ENCODE measurements around the gene VIL1.

Gene VIL1

DNA sequence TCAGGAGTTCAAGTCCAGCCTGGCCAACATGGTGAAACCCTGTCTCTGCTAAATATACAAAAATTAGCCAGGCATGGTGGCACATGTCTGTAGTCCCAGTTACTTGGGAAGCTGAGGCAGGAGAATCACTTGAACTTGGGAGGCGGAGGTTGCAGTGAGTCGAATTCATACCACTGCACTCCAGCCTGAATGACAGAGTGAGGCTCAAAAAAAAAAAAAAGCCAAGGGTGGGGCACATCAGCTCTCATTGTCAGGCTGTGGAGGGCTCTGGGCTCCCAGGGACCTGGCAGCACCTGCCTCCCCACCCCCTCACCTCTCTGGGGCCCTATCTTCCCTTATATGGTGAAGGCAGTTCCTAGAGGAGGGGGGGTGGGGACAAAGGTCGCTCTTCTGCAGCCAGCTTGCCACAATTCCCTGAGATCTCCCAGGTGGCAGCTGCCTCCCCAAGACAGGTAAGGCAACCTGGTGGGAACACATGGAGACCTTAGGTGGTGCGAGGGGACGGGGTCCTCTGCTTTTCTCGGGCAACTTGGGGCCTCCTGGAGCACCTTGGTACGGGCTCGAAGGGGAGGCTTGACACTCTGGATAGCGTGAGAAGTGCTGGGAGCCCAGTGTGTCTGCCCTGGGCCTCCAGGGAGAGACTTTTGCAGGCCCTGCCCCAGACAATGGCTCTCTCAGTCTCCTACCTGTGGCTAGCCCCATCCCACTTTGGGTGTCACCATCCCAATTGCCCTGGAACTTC is at the start of gene VIL1:
VIL1 (plus strand) TSS at position 407 of the 742 bp plus-strand sequence. CDS start 4,656 bp downstream, outside the sequence.
- no peak for DNase-seq

DNA sequence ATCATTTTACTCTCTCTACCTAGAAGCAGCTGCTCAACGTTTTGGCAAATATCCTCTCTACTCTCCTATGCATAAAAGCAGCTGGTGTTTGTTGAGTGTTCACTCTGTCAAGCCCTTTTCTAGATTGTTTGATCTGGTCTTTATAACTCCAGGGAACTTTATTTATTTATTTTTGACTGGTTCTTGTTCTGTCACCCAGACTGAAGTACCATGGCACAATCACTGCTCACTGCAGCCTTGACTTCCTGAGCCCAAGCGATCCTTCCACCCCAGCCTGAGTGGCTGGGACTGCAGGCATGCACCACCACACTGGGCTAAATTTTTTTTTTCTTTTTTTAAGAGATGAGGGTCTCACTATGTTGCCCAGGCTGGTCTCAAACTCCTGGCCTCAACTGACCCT is 49.6 kb upstream of the VIL1 start:
- DNase-seq: no peak

DNA sequence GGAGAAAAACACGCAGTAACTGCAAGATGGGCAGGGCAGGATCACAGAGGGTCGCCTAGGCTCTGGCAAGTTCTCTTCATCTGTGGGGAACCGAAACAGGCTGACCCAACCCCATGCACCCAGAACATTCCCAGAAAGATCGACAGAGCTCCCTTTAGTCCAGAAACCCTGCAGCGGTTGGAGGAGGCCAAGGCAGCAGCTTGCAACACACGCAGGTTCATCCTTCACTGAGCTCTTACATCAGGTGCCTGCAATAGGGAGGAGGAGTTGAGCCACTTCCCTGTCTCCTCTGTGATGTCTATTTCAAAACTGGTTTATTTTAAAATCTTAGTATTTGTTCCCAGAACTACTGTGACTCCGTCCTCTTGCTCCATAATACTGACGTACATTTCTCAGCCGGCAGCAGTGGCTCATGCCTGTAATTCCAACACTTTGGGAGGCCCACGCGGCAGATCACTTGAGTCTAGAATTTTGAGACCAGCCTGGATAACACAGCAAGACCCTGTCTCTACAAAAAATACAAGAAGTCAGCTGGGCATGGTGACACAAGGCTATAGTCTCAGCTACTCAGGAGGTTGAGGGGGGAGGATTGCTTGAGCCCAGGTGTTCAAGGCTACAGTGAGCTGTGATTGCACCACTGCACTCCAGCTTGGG is 48.4 kb upstream of the VIL1 start:
- no peak for DNase-seq

DNA sequence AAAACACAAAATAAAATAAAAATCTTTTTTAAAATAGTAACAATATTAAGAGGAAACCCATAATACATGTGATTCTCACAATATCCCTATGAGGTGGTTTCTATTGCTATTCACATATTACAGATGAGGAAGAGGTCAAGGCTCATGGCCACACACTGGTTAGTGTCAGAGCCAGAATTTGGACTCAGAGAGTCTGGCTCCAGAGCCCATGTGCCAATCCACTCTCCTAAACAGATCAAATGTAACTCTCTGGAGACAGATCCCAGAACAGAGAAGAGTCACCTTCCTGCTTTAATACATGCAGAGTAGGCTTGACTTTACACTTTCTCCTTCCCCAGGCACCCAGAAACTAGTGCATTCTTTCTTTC is 47.0 kb upstream of the VIL1 start:
- DNase-seq: no peak

DNA sequence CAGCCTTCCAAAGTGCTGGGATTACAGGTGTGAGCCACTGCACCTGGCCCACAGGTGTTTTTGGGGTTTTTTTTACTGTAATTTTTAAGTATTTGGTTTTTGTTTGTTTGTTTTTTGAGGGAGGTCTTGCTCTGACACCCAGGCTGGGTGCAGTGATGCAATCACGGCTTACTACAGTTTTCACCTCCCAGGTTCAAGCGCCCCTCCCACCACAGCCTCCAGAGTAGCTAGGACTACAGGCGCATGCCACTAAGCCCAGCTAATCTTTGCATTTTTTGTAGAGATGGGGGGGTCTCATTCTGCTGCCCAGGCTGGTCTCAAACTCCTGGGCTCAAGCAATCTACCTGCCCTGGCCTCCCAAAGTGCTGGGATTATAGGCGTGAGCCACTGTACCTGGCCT is 44.1 kb upstream of the VIL1 start:
- no peak for DNase-seq

DNA sequence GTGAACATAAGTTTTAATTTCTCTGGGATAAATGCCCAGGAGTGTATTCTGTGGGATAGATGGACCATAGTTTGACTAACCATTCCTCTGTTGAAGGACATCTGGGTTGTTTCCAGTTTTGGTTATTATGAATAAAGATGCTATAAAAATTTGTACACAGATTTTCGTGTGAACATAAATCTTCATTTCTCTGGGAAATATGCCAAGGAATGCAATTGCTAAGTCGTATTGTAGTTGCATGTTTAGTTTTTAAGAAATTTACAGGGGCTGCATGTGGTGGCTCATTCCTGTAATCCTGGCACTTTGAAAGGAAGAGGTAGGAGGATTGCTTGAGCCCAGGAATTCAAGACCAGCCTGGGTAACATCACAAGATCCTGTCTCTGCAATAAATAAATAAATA is 43.7 kb upstream of the VIL1 start:
- no peak for DNase-seq

DNA sequence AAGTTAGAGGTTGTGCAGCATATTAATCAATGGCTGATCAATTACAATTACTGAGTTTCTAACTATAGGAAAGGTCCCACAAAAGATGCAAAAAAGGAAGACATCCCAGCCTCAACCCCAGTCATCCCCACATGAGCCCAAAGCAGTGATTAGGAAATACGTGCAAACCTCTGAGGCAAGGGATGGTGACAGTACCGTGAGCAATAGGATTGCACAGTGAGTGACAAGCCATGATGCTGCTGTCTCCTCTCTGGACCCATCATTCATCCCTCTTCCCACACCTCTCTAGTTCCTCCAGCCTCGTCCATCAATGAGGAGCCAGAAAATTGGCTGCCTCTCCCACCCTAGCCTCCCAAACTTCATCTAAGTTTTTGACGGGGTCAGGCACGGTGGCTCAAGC is 40.9 kb upstream of the VIL1 start:
- no peak for DNase-seq

DNA sequence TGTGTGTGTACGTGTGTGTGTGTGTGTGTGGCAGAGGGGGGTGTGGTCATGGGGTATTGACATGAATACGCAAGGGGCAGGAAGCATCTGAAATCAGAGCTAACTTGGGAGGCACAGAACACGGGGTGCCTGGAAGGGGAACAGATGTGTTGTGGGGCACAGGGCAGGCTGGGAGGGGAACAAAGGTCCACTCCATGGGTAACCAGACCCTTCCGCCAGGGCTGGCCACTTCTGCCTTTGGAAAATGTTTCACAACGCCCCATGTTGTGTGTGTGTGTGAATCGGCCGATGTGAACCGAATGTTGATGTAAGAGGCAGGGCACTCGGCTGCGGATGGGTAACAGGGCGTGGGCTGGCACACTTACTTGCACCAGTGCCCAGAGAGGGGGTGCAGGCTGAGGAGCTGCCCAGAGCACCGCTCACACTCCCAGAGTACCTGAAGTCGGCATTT is 37.0 kb upstream of the VIL1 start, which contains the start of gene SLC11A1:
SLC11A1 (plus strand) TSS at position 358 of the 451 bp plus-strand sequence. CDS start 96 bp downstream, outside the sequence.
- DNase-seq: no peak

DNA sequence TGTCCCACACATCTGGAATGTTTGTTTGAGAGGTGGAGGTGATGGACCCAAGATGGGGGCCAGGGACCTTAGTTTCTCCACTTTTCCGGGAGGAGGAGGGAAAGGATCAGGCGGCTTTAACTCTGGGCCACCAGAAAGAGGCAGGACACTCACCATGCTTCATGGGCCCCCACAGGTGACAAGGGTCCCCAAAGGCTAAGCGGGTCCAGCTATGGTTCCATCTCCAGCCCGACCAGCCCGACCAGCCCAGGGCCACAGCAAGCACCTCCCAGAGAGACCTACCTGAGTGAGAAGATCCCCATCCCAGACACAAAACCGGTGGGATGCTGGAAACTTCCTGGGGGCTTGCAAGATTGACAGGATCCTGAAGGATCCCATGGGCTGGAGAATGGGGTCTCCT is 36.1 kb upstream of the VIL1 start:
- no peak for DNase-seq

DNA sequence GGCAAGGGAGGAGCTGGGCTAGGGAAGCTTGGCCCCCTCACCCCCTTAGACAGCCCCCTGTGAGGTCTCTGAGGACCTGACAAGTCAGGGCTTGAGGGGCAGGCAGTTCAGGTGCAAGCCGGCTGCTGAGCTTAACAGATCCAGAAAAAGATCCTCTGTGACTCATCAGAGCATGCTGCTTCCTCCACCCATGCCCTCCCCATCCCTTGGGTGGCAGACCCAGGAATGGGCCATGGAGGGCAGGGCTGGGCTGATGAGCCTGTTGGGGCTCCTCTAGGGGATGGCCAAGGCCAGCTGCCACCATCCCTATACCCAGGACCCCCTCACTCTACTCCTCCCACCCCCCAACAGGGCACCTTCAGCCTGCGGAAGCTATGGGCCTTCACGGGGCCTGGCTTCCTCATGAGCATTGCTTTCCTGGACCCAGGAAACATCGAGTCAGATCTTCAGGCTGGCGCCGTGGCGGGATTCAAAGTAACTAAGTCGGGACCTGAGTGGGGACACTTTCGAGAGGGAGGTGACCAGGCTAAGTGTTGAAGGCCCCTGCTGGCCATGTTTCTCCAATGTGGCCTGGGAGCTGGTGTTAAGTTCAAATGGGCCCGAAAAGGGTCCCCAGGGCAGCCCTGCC is 34.9 kb upstream of the VIL1 start:
- DNase-seq: no peak

DNA sequence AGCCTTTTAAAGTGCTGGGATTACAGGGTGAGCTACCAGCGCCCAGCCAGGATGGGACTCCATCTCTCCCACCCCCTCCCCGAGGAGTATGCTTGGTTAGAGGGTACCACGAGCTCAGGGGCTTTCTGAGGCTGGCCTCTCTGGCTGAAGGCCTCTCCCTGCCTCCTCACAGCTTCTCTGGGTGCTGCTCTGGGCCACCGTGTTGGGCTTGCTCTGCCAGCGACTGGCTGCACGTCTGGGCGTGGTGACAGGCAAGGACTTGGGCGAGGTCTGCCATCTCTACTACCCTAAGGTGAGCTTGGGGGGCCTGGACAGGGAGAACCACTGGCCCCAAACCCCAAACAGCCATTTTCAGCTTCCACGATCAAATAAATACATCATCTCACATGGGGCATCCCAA is 33.9 kb upstream of the VIL1 start:
- DNase-seq: no peak

DNA sequence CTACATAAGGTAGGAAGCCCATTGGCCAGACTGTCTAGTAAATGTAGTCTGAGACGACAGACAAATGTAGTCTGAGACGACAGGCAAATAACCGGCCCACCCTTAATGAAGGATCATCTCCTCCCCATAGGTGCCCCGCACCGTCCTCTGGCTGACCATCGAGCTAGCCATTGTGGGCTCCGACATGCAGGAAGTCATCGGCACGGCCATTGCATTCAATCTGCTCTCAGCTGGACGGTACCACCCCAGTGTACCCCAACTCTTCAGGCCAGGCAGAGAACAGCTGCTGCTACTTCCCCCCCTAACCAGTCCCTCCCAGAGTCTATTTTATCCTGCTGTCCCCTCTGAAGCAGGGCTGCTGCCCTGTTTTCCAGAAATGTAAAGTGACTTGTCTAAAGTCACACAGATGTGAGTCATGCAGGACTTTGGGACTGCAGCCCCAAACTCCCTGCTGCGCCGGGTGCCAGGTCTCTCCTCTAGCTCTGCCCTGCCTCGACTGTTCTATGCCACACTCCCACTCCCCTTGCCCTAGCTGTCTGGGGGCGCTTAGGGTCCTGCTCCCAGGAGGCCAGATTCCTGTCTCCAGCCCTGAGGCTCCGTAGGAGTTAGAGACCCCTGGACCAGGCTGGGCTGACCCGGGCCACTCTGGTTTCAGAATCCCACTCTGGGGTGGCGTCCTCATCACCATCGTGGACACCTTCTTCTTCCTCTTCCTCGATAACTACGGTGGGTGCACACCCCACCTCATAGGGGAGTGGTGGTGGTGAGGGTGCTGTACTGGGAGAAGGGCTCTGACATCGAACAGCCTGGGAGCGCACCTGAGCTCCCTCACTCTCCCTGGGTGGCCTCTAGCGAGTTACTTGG is 32.2 kb upstream of the VIL1 start:
- no peak for DNase-seq

DNA sequence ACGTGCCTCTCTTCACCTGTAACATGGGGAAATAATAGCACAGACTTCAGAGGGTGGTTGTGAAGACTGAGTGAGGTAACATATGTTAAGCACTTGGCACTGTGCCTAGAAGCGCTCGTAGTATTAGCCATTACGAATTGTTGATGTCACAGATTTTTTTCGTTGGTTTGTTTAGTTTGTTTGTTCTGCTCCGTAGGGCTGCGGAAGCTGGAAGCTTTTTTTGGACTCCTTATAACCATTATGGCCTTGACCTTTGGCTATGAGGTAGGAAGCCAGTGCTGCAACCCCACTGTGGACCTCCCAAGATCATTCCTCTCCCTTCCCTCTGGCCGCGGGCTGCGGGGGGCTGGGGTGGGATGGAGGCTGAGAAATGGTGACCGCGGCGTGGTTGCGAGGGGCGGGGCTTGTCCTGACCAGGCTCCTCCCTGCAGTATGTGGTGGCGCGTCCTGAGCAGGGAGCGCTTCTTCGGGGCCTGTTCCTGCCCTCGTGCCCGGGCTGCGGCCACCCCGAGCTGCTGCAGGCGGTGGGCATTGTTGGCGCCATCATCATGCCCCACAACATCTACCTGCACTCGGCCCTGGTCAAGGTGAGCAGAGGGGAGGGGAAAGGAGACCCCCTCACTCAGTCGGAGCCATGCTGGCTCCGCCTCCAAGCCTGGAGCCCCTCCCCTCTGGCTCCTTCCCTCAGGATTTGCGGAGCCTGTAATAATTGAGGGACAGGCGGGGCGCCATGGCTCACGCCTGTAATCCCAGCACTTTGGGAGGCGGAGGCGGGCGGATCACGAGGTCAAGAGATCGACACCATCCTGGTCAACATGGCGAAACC is 31.3 kb upstream of the VIL1 start:
- no peak for DNase-seq

DNA sequence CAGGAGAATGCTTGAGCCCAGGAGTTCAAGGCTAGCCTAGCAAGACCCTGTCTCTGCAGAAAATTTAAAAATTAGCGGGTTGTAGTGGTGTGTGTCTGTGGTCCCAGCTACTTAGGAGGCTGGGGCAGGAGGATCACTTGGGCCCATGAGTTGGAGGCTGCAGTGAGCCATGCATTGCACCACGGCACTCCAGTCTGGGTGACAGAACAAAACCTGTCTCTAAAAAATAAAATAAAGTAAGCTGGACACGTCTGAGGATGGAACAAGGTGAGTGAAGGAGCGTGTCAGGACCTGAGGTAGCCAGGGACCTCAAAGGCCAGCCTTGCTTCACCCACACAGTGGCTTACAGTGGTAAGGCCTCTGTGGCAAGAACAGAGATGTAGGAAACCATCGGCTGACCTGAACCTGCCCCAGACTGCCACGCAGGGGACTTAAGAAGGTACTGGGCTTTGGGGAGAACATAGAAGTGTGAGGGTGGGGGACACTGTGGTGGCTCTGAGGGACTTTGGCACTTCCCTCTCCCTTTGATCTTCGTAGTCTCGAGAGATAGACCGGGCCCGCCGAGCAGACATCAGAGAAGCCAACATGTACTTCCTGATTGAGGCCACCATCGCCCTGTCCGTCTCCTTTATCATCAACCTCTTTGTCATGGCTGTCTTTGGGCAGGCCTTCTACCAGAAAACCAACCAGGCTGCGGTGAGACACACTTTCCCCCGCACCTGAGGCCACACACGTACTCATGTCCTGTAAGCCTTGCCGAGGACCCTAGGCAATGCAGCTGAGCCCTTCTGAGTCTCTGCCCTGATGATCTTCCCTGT is 29.4 kb upstream of the VIL1 start:
- no peak for DNase-seq

DNA sequence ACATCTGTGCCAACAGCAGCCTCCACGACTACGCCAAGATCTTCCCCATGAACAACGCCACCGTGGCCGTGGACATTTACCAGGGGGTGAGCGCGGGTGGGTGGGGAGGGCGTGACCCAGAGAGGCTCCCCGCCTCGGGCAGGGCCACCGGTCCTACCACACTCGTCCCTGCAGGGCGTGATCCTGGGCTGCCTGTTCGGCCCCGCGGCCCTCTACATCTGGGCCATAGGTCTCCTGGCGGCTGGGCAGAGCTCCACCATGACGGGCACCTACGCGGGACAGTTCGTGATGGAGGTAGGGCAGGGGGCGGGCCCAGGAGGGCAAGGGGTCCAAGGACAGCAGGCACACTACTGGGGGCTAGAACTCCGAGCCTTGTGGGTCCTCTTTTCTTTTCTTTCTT is 27.7 kb upstream of the VIL1 start:
- no peak for DNase-seq

DNA sequence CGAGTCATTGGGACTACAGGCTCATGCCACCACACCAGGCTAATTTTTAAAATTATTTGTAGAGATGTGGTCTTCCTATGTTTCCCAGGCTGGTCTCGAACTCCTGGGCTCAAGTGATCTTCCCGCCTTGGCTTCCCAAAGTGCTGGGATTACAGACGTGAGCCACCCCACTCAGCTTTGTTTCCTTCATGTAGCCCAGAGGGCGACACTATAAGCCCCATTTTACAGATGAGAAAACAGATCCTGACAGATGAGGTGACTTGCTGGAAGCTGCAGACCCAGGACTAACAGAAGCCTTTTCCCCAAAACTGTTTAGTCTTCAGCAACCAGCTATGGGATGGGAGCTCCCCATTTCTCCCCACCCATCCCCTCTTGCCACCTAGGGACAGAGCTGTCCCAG is 26.5 kb upstream of the VIL1 start:
- DNase-seq: no peak

DNA sequence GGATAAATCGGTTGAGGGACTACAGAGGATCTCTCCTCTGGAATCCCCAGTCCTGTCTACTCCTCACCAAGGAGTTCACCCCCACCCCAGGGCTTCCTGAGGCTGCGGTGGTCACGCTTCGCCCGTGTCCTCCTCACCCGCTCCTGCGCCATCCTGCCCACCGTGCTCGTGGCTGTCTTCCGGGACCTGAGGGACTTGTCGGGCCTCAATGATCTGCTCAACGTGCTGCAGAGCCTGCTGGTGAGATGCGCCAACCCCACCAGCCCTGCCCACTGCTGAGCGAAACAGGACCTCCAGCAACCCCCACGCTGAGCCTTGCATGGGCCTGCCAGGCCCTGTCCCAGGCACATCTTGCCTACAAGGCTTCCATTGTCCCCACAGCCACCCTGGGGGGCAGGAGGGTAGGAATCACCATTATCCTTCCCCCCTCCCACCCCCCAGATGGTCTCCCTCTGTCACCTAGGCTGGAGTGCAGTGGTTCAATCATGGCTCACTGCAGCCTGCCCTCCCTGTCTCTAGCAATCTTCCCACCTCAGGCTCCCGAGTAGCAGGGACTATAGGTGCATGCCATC is 25.9 kb upstream of the VIL1 start:
- DNase-seq: no peak

DNA sequence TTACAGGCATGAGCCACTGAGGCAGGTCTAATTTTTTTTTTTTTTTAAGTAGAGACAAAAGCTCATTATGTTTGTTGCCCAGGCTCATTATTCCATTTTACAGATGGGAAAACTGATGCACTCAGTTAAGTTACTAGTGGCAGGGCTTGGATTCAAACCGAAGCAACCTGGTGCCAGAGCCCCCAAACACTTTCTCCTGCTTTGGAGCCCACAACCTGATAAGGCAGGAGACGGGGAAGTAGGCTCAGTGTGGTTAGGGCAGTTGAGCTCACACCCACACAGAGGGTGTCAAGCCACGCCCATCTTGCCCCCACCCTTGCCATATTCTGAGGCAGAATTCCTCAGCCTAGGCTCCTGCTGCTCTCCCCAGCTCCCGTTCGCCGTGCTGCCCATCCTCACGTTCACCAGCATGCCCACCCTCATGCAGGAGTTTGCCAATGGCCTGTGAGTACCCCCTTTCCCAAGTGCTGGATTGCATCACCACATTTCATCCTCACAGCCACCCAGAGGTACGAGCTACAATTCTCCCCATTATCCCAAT is 25.1 kb upstream of the VIL1 start:
- DNase-seq: no peak

DNA sequence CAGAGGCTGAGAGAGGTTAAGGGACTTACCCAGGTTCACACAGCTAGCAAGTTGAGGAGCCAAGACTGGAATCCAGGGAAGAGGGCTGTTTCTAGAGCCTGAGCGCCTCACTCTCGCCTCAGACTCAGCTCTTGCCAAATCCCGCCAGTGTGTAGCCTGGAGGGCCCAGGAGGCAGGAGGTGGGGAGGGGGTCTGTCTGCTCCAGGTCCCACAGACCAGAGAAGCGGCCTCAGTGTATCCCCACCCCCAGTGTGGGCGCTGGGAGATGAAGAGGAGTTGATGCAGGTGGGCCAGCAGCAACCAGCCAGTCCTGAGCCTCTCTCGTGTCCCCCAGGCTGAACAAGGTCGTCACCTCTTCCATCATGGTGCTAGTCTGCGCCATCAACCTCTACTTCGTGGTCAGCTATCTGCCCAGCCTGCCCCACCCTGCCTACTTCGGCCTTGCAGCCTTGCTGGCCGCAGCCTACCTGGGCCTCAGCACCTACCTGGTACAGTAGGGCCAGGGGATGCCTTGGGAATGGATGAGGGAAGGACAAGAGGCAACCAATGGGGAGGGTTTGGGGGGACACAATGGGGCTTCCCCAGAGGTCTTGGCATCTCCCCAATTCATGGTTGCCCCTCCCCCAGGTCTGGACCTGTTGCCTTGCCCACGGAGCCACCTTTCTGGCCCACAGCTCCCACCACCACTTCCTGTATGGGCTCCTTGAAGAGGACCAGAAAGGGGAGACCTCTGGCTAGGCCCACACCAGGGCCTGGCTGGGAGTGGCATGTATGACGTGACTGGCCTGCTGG is 24.4 kb upstream of the VIL1 start:
- no peak for DNase-seq

DNA sequence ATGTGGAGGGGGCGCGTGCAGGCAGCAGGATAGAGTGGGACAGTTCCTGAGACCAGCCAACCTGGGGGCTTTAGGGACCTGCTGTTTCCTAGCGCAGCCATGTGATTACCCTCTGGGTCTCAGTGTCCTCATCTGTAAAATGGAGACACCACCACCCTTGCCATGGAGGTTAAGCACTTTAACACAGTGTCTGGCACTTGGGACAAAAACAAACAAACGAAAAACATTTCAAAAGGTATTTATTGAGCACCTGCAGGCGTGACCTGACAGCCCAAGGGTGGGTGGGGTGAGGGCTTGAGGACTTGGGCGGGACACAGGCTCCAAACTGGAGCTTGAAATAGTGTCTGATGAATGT is 23.9 kb upstream of the VIL1 start:
- no peak for DNase-seq
